GM23338 (cell line): Measurements from ENCODE around the gene FYB2.

Source experiments
- EZH2 ChIP-seq: fragments of 200-600 bp; sonication (generic); IDR thresholded peaks from one replicate; pipeline ENCODE4 v1.8.0; 2017; ENCODE audit warnings: antibody characterized with exemption, mild to moderate bottlenecking, low read depth; ENCODE audit not compliant: unreplicated experiment
- JUNB ChIP-seq: IDR thresholded peaks from one replicate; pipeline ENCODE4 v1.6.1; 2016; ENCODE audit warnings: antibody characterized with exemption; ENCODE audit not compliant: unreplicated experiment
- POLR2AphosphoS5 ChIP-seq: IDR thresholded peaks from 2 replicates; pipeline ENCODE4 v1.6.1; 2016; ENCODE audit warnings: antibody characterized with exemption, low read depth
- TF ChIP-seq, protein P1 (sequence below), 2 experiments: fragments of 200-600 bp in 1 of 2; sonication (generic) in 1 of 2; conservative IDR thresholded peaks; 2 replicates each; pipeline versions ENCODE4 v1.5.1 to v1.6.1; 2016 to 2017; ENCODE audit warnings: antibody characterized with exemption in 2 of 2, low read depth in 2 of 2, mild to moderate bottlenecking in 2 of 2, moderate library complexity in 1 of 2

- TF ChIP-seq POLR2AphosphoS5: no peak
- TF ChIP-seq JUNB: no peak
- TF ChIP-seq, protein P1, sequence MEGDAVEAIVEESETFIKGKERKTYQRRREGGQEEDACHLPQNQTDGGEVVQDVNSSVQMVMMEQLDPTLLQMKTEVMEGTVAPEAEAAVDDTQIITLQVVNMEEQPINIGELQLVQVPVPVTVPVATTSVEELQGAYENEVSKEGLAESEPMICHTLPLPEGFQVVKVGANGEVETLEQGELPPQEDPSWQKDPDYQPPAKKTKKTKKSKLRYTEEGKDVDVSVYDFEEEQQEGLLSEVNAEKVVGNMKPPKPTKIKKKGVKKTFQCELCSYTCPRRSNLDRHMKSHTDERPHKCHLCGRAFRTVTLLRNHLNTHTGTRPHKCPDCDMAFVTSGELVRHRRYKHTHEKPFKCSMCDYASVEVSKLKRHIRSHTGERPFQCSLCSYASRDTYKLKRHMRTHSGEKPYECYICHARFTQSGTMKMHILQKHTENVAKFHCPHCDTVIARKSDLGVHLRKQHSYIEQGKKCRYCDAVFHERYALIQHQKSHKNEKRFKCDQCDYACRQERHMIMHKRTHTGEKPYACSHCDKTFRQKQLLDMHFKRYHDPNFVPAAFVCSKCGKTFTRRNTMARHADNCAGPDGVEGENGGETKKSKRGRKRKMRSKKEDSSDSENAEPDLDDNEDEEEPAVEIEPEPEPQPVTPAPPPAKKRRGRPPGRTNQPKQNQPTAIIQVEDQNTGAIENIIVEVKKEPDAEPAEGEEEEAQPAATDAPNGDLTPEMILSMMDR (conservative IDR thresholded peaks at IDR 0.05; ENCODE audit: low read depth in 2 of 2): no peak
- no peak for TF ChIP-seq EZH2
Measured at GRCh38 chr1:56788588-56788987, 30.6 kb downstream of the FYB2 start.
